Measurements from ENCODE around the gene DNTT. TPM values are rescaled to one million over a fixed set of nuclear protein-coding genes. Genes with fewer than 3 reads are reported as not detected.
A peak's percentile ranks its signal among the peaks of the same experiment; 100 is the strongest.

The DNTT gene
- total RNA-seq, 2 experiments from 2014 or later: not detected

DNA sequence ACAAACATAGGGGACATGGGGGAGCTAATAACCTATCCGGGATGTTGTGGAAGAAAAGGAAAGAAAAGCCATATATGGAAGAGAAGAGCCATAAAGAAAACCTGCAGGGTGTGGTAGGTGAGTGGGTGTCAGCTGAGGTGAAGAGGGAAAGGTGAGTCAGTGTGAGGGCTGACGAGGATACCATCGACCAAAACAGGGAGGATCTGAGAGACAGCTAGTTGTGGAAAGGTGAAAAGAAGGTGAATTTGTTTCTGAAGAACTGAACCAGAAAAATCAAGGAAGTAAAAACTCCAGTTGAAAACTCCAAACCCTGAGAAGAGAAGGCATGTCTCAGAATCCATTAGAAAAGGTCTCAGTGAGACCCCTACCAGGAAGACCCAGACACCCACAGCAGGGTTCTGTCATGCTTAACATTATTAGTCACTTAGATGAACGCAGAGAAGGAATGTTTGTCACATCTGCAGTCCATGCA, 37.0 kb upstream of the DNTT start:
- no peak overlapping the region for H3K27ac Mint-ChIP-seq
- ChIA-PET POLR2A (no interaction called here), CTCF (interaction anchor here (2.3 kb wide), 1 partner anchor 37 kb away, joined by 10 read pairs; no protein-coding TSS in a partner anchor)
- peaks cover 8% of the 10 kb centered on the region for H3K27me3 Mint-ChIP-seq
- H3K4me1 Mint-ChIP-seq: peaks cover 5% of the 10 kb centered on the region
- no peak overlapping the region for H3K4me3 Mint-ChIP-seq
- intact Hi-C loops (cut with DNase I, micrococcal nuclease): no loop called here
- ATAC-seq (peak; percentile 55), DNase-seq (no peak)
- no peaks in the 10 kb centered on the region for H3K9me3 Mint-ChIP-seq (ENCODE audit: low read depth)
- no peaks in the 10 kb centered on the region for H3K36me3 Mint-ChIP-seq (ENCODE audit: low read depth)

DNA sequence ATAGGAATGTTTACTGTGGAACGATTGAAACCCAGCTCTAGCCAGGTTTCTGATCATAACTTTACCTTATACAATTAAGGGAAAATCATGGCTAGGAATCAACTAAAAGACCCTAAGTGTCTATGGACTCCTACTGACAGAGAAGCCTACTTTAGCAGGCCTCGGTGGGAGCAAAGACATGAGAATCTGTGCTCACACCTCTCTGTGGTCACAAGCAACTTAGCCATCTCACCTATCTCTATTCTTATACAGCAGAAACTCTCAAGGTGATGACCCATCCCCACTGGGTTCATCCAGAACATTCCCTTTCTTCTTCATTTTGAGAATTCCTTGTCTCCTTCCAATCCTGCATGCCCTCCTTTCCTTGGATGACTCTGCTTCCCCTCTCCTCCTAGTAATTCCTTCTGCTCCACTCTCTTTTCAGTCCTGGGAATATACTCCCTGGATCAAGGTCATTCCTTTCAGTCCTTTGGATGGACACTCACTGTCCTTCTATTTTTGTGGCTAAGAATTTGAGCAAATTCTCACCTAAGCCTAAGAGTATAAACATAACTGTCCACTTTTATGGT, 35.8 kb upstream of the DNTT start:
- no peak for DNase-seq
- intact Hi-C loops (cut with DNase I, micrococcal nuclease): no loop called here
- H3K4me3 Mint-ChIP-seq: no peak overlapping the region
- POLR2A ChIA-PET: no interaction called here
- no peaks in the 10 kb centered on the region for H3K36me3 Mint-ChIP-seq (ENCODE audit: low read depth)
- no peak overlapping the region for H3K27ac Mint-ChIP-seq
- peaks cover 5% of the 10 kb centered on the region for H3K4me1 Mint-ChIP-seq
- H3K9me3 Mint-ChIP-seq (ENCODE audit: low read depth): no peaks in the 10 kb centered on the region
- CTCF ChIA-PET: no interaction called here
- peaks cover 9% of the 10 kb centered on the region for H3K27me3 Mint-ChIP-seq
- ATAC-seq: no peak

DNA sequence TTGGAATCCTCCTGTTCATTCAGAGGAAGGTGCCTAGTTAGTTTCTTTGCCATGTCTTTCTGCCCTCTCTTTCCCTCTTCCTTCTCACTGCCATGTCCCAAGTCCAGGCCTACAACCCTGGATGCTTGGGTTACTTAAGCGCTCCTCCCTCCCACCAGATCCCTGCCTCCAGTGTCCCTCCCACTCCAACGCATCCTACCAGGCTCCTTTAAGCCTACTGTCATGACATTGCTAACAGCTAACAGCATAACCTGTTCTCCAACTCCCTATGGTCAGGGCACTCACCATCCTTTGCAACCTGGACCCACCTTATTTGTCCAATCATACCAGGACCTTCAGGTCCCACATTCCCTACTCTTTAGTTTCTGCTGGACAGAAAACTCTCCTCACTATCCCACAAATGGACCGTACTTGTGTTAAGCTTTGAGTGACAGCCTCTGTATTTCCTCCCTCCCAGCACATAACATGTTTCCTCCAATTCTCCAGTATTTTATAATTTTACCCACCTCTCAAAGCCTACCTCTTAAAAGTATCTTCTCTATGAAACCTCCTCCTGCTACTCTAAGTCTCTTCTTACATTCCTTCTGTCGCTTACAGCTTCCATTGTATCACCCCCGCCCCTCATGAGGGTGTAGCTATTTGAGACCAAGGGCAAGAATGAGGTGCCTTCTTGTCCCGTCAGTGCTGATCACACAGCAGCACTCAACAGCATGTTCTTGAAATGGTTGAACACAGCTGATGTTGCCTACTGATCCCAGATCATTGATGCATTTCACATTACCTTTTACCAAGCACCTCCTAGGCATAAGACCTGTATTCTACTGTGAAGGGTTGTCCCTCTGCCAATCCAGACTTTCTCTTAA, 34.6 kb upstream of the DNTT start:
- Mint-ChIP-seq H3K4me1 (peaks cover 5% of the 10 kb centered on the region), H3K4me3 (no peak overlapping the region), H3K9me3 (ENCODE audit: low read depth) (no peaks in the 10 kb centered on the region), H3K27me3 (peaks cover 9% of the 10 kb centered on the region), H3K27ac (no peak overlapping the region), H3K36me3 (ENCODE audit: low read depth) (no peaks in the 10 kb centered on the region)
- ChIA-PET POLR2A (no interaction called here), CTCF (interaction anchor here (1.4 kb wide), 1 partner anchor 21 kb away, joined by 3 read pairs; no protein-coding TSS in a partner anchor)
- DNase-seq: no peak
- ATAC-seq: no peak
- intact Hi-C loops (cut with DNase I, micrococcal nuclease): no loop called here

DNA sequence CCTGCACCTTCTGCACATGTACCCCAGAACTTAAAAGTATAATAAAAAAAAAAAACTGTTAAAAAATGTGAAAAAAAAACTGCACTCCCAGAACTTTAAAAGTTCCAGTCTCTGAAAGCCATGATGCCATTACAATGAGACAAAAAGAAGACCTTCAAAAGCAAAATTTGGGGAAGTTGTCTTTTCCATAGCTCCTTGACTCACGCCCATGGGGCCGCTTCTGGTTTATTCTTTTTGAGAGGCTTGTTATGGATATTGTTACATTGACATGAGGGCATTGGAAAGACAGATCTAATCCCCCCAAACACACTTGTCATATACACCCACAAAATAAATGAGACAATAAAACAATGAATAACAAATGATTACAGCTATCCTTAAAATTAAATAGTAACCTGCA, 33.7 kb upstream of the DNTT start:
- CTCF ChIA-PET: interaction anchor here (0.6 to 1.4 kb wide), 4 partner anchors 19 to 515 kb away, joined by 3 to 5 read pairs (median 4); no protein-coding TSS in a partner anchor

DNA sequence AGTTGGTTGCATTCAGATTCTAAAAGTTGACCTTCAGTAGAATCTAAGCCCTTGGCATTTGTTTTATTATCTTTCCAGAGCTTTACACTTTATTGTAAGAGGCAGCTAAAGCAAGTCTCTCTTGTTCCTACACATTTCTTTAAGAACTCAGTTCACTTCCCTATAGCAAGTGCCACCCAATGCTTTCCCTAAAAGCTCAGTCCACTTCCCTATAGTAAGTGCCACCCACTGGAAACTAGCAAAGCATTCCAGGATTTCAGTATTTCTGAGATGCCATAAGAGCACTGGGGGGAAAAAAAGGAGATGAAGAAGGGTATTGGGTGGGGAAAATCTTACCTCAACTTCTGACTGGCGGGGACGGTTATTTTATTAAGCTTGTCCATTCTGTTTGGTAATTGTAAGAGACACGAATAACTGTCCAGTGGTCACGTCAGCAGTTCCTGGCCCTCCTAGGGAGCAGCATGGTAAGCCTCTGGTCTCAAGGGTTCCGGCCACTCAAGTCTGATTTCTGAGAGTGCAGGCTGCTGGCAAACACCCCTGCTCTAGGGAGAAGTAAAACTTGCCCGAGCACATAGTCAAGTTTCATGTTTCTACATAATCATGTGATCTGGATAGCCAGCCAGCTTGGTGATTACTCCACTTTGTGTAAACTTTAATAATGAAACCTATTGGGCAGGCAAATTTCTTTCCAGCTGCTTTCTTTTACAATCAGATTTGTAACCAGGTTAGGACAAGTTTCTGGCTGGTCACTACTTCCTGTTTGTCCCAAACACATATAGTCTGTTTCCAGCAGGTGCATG, 33.0 kb upstream of the DNTT start, which contains the start of gene BLNK:
TSS of gene BLNK (minus strand) at position 554 of the 800 bp plus-strand sequence. CDS start at position 383, 171 bp downstream.
- intact Hi-C loops (cut with DNase I, micrococcal nuclease): no loop called here
- POLR2A ChIA-PET: no interaction called here
- CTCF ChIA-PET: interaction anchor here (0.5 to 1.4 kb wide), 7 partner anchors 20 to 890 kb away, joined by 3 to 6 read pairs (median 3); no protein-coding TSS in a partner anchor

More for the DNA sequence above, 33.7 kb upstream of the DNTT start:
- POLR2A ChIA-PET: no interaction called here
- peaks cover 5% of the 10 kb centered on the region for H3K4me1 Mint-ChIP-seq
- no peaks in the 10 kb centered on the region for H3K36me3 Mint-ChIP-seq (ENCODE audit: low read depth)
- no peak for ATAC-seq
- intact Hi-C loops (cut with DNase I, micrococcal nuclease): no loop called here
- no peak for DNase-seq
- no peak overlapping the region for H3K4me3 Mint-ChIP-seq
- no peak overlapping the region for H3K27ac Mint-ChIP-seq
- peaks cover 9% of the 10 kb centered on the region for H3K27me3 Mint-ChIP-seq
- H3K9me3 Mint-ChIP-seq (ENCODE audit: low read depth): no peaks in the 10 kb centered on the region

DNA sequence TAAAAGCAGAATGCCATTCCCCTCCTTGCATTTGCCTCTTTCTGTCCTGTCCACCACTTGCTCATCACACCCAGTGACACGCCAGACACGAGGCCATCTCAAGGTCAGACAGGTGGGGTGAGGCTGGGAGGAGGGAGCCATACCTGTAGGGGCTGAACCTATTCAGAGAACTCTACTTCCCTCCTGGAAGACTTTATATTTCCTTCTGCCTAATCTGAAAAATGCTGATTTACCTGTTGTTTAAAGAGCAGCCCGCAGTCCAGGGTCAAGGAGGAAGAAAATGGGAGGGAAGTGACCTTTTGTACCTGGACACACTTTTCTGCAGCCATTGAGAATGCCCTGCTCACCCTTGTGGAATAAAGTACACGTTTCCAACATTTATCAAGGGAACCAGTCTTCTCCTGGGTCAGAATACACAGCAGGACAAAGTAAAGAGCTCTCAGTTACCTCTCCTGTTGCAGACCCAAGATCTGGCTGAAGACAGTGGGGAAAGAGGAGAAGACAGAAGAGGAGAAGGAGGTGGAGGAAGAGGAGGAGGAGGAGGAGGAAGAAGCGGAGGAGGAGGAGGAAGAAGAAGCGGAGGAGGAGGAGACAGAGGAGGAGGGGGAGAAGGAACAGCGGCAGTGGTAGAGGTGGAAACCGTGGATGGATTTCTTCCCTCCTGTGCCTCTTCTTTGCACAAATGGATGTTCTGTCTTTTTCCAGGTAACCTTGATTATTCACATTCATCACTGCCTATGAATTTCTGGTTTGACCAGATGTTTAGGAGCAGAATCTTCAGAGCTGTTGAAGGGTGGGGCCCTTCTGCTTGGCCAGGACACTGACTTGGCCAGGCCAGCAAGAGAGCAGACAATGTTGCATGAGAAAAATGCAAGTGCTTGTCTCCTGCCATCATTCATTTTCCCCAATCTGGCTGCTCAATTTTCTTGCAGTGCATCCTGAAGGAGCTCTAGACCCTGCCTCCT, 31.6 kb upstream of the DNTT start:
- Mint-ChIP-seq H3K4me1 (no peaks in the 10 kb centered on the region), H3K36me3 (ENCODE audit: low read depth) (no peaks in the 10 kb centered on the region), H3K9me3 (ENCODE audit: low read depth) (no peaks in the 10 kb centered on the region), H3K27me3 (peaks cover 12% of the 10 kb centered on the region), H3K4me3 (no peak overlapping the region), H3K27ac (no peak overlapping the region)
- intact Hi-C loops (cut with DNase I, micrococcal nuclease): no loop called here
- POLR2A ChIA-PET: no interaction called here
- ATAC-seq (no peak), DNase-seq (no peak)
- CTCF ChIA-PET: interaction anchor here (0.6 to 1.0 kb wide), 3 partner anchors 23 to 102 kb away, joined by 3 to 6 read pairs (median 4); no protein-coding TSS in a partner anchor

More for the DNA sequence above, 33.0 kb upstream of the DNTT start, which contains the start of gene BLNK:
- no peaks in the 10 kb centered on the region for H3K36me3 Mint-ChIP-seq (ENCODE audit: low read depth)
- no peaks in the 10 kb centered on the region for H3K9me3 Mint-ChIP-seq (ENCODE audit: low read depth)
- no peak within 1 kb of the TSS for H3K4me3 Mint-ChIP-seq
- H3K27me3 Mint-ChIP-seq: peaks cover 9% of the 10 kb centered on the region
- no peak for DNase-seq
- no peak within 1 kb of the TSS for H3K27ac Mint-ChIP-seq
- peaks cover 5% of the 10 kb centered on the region for H3K4me1 Mint-ChIP-seq
- no peak for ATAC-seq

DNA sequence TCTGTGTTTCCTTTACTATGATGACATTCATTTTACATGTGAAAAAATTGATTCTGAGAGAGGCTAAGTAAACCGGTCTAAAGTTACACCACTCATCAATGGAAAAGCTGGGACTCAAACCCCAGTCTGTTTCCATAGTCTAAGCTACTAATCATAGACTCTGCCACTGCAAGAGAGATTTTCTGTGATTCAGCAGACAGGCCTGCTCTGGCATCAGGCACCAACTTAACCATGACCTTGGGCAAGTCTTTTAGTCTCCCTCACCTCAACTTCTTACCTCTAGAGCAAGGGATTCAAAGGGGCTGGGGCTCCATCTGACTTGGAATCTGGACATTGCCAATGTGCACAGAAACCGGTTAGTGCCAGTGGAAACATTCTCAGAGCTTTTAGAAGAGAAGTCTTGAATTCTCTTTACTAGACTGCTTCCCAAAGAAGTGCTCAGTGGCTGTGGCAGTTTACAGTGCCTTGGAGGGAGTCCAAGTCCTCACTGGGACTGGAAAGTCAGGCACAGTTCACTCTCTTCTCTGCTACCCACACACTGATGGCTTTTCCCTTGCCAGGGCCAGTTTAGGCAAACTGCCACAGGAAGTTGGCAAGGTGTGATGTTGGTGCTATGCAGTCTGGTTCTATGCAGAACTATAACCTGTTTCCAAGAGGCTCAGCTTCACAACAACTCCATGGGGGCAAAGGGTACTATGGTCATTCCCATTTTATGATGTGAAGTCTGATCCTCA, 28.4 kb upstream of the DNTT start:
- H3K36me3 Mint-ChIP-seq (ENCODE audit: low read depth): no peaks in the 10 kb centered on the region
- ATAC-seq (no peak), DNase-seq (no peak)
- H3K4me1 Mint-ChIP-seq: no peaks in the 10 kb centered on the region
- H3K9me3 Mint-ChIP-seq (ENCODE audit: low read depth): no peaks in the 10 kb centered on the region
- CTCF ChIA-PET: interaction anchor here (0.6 kb wide), 1 partner anchor 65 kb away, joined by 3 read pairs; no protein-coding TSS in a partner anchor
- intact Hi-C loops (cut with DNase I, micrococcal nuclease): no loop called here
- H3K27ac Mint-ChIP-seq: no peak overlapping the region
- POLR2A ChIA-PET: no interaction called here
- H3K27me3 Mint-ChIP-seq: peaks cover 6% of the 10 kb centered on the region
- H3K4me3 Mint-ChIP-seq: no peak overlapping the region

DNA sequence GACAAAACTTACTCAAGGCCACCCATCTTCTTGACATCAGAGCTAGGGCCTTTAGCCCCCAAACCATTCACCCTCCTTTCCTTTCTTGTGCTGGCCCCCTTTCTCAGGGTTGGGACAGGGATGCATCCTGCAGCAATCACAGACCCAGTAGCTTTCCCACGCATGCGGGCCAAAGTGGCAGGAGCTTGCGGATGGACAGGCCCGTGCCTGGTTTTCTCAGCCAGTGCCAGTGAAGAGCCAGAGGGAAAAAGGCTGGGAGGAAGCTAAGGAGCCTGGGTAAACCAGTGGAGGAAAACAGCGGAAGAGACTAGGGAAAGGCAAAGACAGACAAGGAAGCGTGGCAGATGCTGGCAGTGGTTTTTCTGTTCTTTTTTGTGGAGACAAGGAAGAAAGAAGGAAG, 27.8 kb upstream of the DNTT start:
- Mint-ChIP-seq H3K4me3 (no peak overlapping the region), H3K27ac (no peak overlapping the region), H3K36me3 (ENCODE audit: low read depth) (no peaks in the 10 kb centered on the region), H3K27me3 (peaks cover 6% of the 10 kb centered on the region), H3K4me1 (no peaks in the 10 kb centered on the region), H3K9me3 (ENCODE audit: low read depth) (no peaks in the 10 kb centered on the region)
- ChIA-PET POLR2A (no interaction called here), CTCF (no interaction called here)
- DNase-seq: no peak
- no peak for ATAC-seq
- intact Hi-C loops (cut with DNase I, micrococcal nuclease): no loop called here

DNA sequence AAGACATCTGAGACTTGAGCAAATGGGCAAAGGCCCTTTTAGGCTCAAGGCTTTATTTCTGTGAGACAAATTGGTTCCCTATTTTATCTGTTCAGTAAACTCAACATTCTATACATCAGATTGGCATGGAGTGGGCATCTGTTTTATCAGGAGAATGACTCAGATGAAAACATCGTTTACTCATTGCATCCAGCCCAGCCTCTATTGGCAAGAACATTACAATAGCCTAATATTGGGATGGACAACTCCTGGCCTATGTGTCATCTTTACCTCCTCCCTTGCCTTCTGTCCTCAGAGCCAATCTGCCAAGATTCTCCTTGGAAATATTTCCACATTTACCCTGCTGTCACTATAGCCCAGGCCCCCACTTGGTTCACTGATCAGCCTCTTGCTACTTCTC, 27.4 kb upstream of the DNTT start:
- no peak for ATAC-seq
- H3K36me3 Mint-ChIP-seq (ENCODE audit: low read depth): no peaks in the 10 kb centered on the region
- H3K27me3 Mint-ChIP-seq: peaks cover 6% of the 10 kb centered on the region
- no peaks in the 10 kb centered on the region for H3K4me1 Mint-ChIP-seq
- no peak overlapping the region for H3K4me3 Mint-ChIP-seq
- CTCF ChIA-PET: no interaction called here
- intact Hi-C loops (cut with DNase I, micrococcal nuclease): no loop called here
- no peak for DNase-seq
- POLR2A ChIA-PET: no interaction called here
- H3K27ac Mint-ChIP-seq: no peak overlapping the region
- no peaks in the 10 kb centered on the region for H3K9me3 Mint-ChIP-seq (ENCODE audit: low read depth)

DNA sequence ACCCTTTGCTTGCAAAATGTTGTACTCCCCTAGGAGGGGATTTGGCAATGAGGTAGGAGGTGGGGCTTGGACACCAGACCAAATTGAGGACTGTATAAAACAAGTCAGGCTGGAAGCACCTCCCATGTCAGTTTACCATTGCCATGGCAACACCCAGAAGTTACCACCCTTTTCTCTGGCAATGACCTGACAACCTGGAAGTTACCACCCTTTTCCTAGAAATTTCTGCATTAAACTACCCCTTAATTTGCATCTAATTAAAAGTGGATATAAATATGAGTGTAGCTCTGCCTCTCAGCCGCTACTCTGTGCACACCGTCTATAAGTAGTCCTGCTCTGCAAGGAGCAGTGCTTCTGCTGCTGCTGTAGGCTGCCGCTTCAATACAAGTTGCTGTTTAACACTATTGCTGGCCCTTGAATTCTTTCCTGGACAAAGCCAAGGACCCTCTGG, 25.0 kb upstream of the DNTT start:
- ChIA-PET POLR2A (no interaction called here), CTCF (no interaction called here)
- Mint-ChIP-seq H3K9me3 (ENCODE audit: low read depth) (no peaks in the 10 kb centered on the region), H3K36me3 (ENCODE audit: low read depth) (no peaks in the 10 kb centered on the region), H3K4me3 (no peak overlapping the region), H3K27me3 (peaks cover 5% of the 10 kb centered on the region), H3K4me1 (no peaks in the 10 kb centered on the region), H3K27ac (no peak overlapping the region)
- intact Hi-C loops (cut with DNase I, micrococcal nuclease): no loop called here
- DNase-seq (no peak), ATAC-seq (no peak)

Measured in activated CD4-positive, alpha-beta T cell treated with anti-CD3 and anti-CD28 coated beads for 36 hours (primary cell).